Muscle layer of colon (tissue), 2 donors: ENCODE results near the gene LRRC36.

Source experiments
- H3K27ac ChIP-seq: one replicate; pipeline ENCODE4 v1.7.0; 2013; ENCODE audit warnings: low read depth, mild to moderate bottlenecking, low read length, moderate library complexity
- H3K27me3 ChIP-seq, 2 donors: one replicate each; pipeline ENCODE4 v1.7.0; 2013; ENCODE audit warnings: low read length in 2 of 2, mild to moderate bottlenecking in 2 of 2; ENCODE audit not compliant: insufficient read depth in 2 of 2, control insufficient read depth in 1 of 2
- H3K36me3 ChIP-seq: one replicate; pipeline ENCODE4 v1.7.0; 2013; ENCODE audit warnings: mild to moderate bottlenecking, low read length; ENCODE audit not compliant: insufficient read depth
- H3K4me1 ChIP-seq: one replicate; pipeline ENCODE4 v1.7.0; 2013; ENCODE audit warnings: mild to moderate bottlenecking, low read length; ENCODE audit not compliant: insufficient read depth
- H3K4me3 ChIP-seq, 2 donors: one replicate each; pipeline ENCODE4 v1.7.0; 2013; ENCODE audit warnings: low read length in 2 of 2, low read depth in 1 of 2, mild to moderate bottlenecking in 1 of 2, moderate library complexity in 1 of 2
- H3K9ac ChIP-seq: one replicate; pipeline ENCODE4 v1.7.0; 2013; ENCODE audit warnings: low read length
- H3K9me3 ChIP-seq: one replicate; pipeline ENCODE4 v1.7.0; 2013; ENCODE audit warnings: mild to moderate bottlenecking, low read length
- donor health status: abdominal sarcoma.
- donor health status: Adenocarcinoma of cecum.

LRRC36 gene

DNA sequence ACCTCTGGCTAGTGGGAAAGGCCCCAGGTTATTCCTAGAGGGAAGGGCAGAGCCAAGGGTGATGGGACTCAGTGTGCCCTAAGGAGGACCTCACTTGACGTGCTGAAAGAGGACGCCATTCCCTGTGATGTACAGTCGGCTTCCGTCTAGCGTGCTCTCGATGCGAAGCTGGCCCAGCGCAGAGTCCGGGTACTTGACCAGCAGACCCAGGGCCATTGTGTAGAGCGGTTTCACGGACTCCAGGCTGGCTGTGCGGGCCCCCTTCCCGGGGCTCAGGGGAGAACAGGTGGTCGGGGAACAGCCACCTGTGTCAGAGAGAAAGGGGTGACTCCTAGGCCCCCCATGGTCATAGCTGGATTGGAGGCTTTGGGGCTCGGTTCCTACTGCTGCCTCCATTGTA, 27.3 kb upstream of the LRRC36 start:
- H3K27ac ChIP-seq = no peak overlapping the region
- H3K36me3 ChIP-seq = no peaks in the 10 kb centered on the region
- no peaks in the 10 kb centered on the region for H3K27me3 ChIP-seq
- no peak overlapping the region for H3K9ac ChIP-seq
- no peaks in the 10 kb centered on the region for H3K4me1 ChIP-seq
- H3K4me3 ChIP-seq = no peak overlapping the region
- H3K9me3 ChIP-seq = no peaks in the 10 kb centered on the region

DNA sequence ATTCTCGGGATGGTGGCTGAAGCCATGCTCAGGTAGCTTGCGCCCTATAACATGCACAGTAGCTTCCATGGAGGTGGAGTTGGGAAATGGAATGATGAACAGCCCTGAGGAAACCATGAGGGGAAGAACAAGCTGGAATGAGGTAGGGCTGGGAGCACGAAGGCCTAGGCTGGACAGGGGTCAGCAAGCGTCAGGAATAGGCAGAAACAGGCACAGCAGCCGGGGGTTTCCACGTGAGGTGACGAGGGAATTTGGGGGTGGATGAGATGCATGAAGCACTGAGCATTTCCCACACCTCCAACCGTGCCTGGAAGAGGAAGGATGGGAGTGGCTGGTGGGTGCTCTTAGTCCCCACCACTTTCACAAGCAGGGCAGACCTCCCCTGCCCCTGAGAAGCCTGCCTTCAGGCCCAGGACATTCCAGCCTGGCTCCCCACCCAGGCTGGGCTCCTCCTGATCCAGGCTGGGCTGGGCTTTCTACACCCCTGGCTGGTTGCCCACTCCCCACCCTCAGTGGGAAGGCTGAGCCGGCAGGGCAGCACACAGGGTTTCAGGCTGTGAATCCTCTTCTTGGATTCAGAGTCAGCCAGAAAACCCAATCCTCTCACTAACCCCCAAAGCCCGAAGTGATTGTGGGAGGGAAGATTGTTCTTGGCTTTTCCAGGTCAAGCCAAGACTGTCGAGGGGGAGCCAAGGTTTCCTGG, 25.4 kb upstream of the LRRC36 start:
- no peaks in the 10 kb centered on the region for H3K36me3 ChIP-seq
- H3K4me3 ChIP-seq = no peak overlapping the region
- H3K4me1 ChIP-seq = no peaks in the 10 kb centered on the region
- H3K27ac ChIP-seq = no peak overlapping the region
- H3K9me3 ChIP-seq = no peaks in the 10 kb centered on the region
- H3K9ac ChIP-seq = no peak overlapping the region
- no peaks in the 10 kb centered on the region for H3K27me3 ChIP-seq

DNA sequence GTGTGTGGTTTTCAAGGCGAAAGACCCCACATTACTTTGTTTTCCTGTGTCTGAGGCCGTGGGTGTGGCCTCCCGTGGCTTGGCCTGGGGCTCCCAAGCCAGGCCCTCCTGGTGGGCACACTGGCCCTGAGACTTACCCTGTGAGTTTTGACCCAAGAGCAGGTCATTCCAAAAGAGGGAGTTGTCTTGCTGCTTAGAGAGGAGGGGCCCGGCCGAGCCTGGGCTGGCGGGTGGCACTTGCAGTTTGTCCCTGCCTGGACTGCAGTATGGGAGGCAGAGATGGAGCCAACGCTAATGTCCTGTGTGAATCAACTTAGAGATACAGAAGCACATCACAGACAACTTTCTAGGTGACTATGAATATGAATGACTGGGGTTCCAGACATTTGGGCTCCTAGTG, 24.5 kb upstream of the LRRC36 start:
- Histone ChIP-seq H3K9ac (no peak overlapping the region), H3K4me1 (no peaks in the 10 kb centered on the region), H3K27me3 (no peaks in the 10 kb centered on the region), H3K9me3 (no peaks in the 10 kb centered on the region), H3K27ac (no peak overlapping the region), H3K4me3 (no peak overlapping the region), H3K36me3 (no peaks in the 10 kb centered on the region)

DNA sequence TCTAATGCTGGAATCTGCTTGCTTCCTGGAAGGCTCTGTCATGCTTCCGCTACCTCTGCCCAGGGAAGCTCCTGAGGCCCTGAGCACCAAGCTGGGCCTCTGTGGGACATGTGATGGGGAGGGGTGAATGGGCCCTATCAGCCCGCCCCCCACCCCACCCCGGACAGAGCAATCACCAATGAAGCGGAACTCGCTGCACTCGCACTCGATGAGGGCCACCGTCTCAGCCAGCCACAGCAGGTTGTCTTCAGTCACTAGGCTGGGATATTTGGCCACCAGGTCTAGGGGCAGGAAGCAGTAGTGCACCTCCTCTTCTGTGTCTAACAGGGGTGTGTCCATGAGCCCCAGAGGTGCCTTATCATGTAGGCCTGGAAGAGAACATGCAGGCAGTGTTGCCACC, 23.6 kb upstream of the LRRC36 start:
- no peaks in the 10 kb centered on the region for H3K36me3 ChIP-seq
- no peak overlapping the region for H3K4me3 ChIP-seq
- H3K27ac ChIP-seq = no peak overlapping the region
- H3K27me3 ChIP-seq = no peaks in the 10 kb centered on the region
- H3K4me1 ChIP-seq = no peaks in the 10 kb centered on the region
- no peaks in the 10 kb centered on the region for H3K9me3 ChIP-seq
- H3K9ac ChIP-seq = no peak overlapping the region

DNA sequence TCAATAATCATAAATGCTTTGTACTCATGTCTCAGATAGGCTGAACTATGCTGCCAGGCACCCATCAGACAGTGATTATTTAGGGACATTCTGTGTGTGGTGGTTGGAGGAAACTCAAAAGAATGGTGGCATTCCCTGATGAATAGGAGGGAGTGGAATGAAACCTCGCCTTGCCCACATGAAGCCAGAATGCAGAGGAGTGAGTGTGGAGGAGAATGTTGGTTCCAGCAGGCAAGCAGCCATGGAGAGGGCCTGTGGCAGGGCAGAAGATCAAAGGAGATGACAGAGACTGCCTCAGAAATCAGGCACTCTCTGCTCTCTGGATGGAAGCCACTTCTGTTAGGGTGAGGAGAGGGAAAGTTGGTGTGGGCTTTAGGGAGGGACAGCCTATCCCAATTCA, 22.6 kb upstream of the LRRC36 start:
- Histone ChIP-seq H3K4me3 (no peak overlapping the region), H3K9me3 (no peaks in the 10 kb centered on the region), H3K27me3 (no peaks in the 10 kb centered on the region), H3K9ac (no peak overlapping the region), H3K36me3 (no peaks in the 10 kb centered on the region), H3K4me1 (no peaks in the 10 kb centered on the region), H3K27ac (no peak overlapping the region)

DNA sequence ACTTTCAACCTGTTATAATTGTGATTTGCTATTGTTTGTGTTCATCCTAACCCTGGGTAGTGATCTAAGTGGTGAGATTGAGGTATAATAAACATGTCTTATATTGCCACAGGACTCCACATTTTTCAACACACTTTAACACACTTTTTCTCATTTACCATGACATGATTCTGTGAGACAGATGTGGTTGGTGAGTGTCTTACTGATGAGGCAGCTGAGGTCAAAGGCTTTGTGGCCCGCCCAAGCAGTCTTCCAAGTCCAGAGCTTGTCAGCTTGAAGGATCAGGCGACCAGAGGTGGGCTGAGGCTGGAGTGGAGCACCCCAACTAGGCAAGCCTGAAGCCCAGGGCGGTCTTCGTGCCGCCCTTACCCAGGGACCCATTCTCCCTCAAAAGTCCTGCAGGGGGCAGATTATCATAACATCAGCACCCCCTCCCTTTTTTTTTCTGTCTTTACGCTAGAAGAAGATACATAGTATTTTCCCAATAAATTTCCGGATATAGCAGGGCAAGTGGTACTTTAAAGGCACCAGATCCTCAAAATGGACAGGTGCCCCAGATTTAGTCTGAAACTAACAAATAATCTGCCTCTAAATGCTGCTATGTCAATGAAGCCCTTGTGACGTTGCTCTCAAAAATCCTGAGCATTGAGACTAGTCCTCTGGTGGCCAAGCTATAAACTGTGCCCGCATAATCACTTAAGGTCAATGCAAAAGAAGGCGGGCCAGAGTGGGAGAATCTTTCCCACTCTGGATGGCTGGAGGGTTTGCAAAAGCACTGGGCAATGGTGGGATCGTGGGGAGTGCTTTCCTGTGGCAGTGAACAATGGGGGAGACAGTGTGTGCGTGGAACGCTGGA, 21.2 kb upstream of the LRRC36 start:
- H3K9me3 ChIP-seq = no peaks in the 10 kb centered on the region
- H3K4me1 ChIP-seq = no peaks in the 10 kb centered on the region
- no peaks in the 10 kb centered on the region for H3K27me3 ChIP-seq
- H3K27ac ChIP-seq = no peak overlapping the region
- no peak overlapping the region for H3K9ac ChIP-seq
- H3K4me3 ChIP-seq = no peak overlapping the region
- H3K36me3 ChIP-seq = no peaks in the 10 kb centered on the region

DNA sequence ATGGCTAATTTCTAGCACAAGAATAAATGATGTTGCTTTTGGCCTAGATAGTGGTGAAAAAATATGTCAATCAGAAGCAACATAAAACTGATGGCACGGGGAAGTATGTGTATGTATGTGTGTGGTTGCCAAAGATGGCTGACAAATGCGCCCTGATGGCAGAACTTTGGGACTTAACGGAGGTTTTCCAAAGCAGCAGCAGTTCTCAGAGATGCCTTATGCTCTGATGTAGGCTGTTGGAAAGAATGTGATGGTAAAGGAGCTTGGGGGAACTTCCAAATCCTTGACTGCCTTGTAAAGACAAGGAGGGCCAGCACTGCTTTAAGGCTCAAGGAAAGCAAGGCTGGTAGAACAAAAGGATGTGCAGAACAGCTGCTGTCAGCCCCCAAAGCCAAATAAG, 16.1 kb upstream of the LRRC36 start:
- no peaks in the 10 kb centered on the region for H3K4me1 ChIP-seq
- H3K36me3 ChIP-seq = no peaks in the 10 kb centered on the region
- H3K4me3 ChIP-seq = no peak overlapping the region

DNA sequence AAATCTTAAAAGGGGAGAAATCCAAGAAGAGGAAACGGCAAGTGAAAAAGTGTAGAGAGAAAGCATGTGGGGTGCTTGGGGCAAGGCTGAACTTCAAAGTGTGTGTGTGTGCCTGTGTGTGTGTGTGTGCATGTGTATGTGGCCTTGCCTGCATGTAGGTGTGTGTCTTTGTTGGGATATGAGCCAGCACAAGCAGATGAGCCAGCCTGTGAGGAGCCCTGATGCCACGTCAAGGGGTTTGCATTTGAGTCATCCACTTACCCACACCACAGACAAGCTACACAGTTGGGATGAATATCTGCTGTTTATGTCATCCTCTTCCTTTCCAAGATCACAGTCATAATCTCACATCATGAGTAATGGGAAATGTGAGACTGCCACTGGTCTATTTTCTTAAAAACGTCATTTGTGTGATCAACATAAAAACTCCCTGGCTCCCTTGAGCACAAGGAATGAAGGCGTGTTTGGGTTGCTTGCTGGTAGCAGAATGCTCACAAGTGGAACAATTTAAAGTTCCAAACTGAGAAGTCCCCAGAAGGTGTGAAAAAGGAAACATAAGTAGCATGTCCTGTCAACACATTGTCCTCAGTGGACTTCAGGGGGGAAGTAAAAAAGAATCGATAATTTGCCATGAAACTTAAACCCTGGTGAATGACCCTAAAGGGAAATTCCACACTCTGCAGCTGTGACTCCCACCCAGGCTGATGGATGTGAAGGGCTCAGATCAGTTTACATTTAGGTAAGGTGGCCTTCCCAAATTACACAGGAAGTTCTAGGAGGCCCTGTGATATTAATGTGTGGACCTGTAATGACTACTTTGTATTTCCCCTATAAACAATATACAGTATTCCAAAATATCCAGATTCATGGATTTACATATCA, 14.8 kb upstream of the LRRC36 start:
- H3K4me3 ChIP-seq = no peak overlapping the region
- H3K36me3 ChIP-seq = no peaks in the 10 kb centered on the region
- no peaks in the 10 kb centered on the region for H3K9me3 ChIP-seq
- no peaks in the 10 kb centered on the region for H3K27me3 ChIP-seq
- no peaks in the 10 kb centered on the region for H3K4me1 ChIP-seq
- no peak overlapping the region for H3K27ac ChIP-seq
- no peak overlapping the region for H3K9ac ChIP-seq

More for the DNA sequence above, 16.1 kb upstream of the LRRC36 start:
- Histone ChIP-seq H3K9me3 (no peaks in the 10 kb centered on the region), H3K27me3 (no peaks in the 10 kb centered on the region), H3K9ac (no peak overlapping the region), H3K27ac (no peak overlapping the region)

DNA sequence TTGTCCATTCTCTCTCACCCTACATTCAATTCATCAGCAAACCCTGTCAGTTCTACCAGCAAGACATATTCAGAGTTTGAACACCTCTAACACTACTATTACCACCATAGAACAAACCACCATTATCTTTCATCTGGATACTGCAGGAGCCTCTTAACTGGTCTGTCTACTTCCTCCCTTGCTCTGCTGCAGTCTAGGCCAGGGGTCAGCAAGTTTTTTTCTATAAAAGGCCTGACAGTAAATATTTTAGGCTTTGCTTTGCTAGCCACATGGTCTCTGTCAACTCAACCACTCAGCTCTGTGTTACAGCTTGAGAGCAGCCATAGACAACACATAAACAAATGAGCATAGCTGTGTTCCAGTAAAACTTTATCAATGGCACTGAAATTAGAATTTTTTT, 13.9 kb upstream of the LRRC36 start:
- no peak overlapping the region for H3K4me3 ChIP-seq
- H3K9ac ChIP-seq = no peak overlapping the region
- no peaks in the 10 kb centered on the region for H3K4me1 ChIP-seq
- H3K9me3 ChIP-seq = no peaks in the 10 kb centered on the region
- no peaks in the 10 kb centered on the region for H3K27me3 ChIP-seq
- no peaks in the 10 kb centered on the region for H3K36me3 ChIP-seq
- H3K27ac ChIP-seq = no peak overlapping the region

DNA sequence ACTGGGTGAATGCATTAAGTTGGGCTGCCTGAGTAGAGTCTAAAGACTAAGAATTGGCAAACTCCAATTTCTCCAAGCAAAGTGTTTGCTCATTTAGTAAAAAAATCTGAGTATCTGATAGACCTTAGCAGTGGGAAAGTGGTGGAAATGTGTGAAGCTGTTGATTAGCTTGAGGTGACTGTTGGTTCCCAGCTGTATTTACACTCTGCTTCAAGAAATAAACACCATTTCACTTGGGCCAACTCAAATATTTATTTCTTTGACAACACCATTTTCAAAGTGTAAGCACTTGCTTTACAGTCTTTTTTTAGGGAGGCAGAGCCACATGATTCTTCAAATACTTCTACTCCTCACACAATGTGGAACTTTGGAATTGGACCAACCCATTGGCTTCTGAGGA, 8.8 kb upstream of the LRRC36 start:
- Histone ChIP-seq H3K36me3 (no peaks in the 10 kb centered on the region), H3K9ac (no peak overlapping the region), H3K4me3 (no peak overlapping the region), H3K27ac (no peak overlapping the region), H3K27me3 (peaks cover 0 to 9% of the 10 kb centered on the region in 2 donors), H3K9me3 (no peaks in the 10 kb centered on the region), H3K4me1 (no peaks in the 10 kb centered on the region)

DNA sequence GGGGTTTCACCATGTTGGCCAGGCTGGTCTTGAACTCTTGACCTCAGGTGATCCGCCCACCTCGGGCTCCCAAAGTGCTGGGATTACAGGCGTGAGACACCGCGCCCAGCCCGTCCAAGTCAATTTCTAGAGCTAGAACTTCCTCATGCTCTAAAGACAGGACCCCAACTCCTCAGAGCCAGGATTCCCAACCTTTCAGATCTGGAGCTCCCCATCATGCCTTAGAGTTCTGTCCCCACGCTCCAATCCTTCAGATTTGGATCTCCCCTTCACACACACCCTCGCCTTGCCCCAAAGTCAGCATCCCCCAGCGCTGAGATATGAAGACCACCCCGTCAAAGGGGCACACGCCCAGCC, 522 bp upstream of the LRRC36 start:
- Histone ChIP-seq H3K9me3 (no peaks in the 10 kb centered on the region), H3K27me3 (peaks cover 6 to 13% of the 10 kb centered on the region in 2 donors), H3K4me3 (peak overlapping the region; percentile 20 to 56), H3K36me3 (no peaks in the 10 kb centered on the region), H3K27ac (no peak overlapping the region), H3K4me1 (peaks cover 3% of the 10 kb centered on the region), H3K9ac (no peak overlapping the region)
